ENCODE results near the gene ZDHHC22. TPM values are rescaled to one million over a fixed set of nuclear protein-coding genes. Genes with fewer than 3 reads are reported as not detected.

ZDHHC22 gene
- total RNA-seq, 4 donors from 2014 or later, result not detected

GRCh38 chr14:77143071-77143470 is 1.5 kb upstream of the ZDHHC22 start:
- TF ChIP-seq CTCF (IDR thresholded peaks at IDR 0.05; ENCODE audit: low read depth), result no peak

GRCh38 chr14:77142005-77142800 is 612 bp upstream of the ZDHHC22 start:
- TF ChIP-seq CTCF (IDR thresholded peaks at IDR 0.05; ENCODE audit: low read depth), result no peak

- TF ChIP-seq CTCF (IDR thresholded peaks at IDR 0.05; ENCODE audit: low read depth), result no peak
Measured at GRCh38 chr14:77140359-77141213, 1.0 kb downstream of the ZDHHC22 start.

- TF ChIP-seq CTCF (IDR thresholded peaks at IDR 0.05; ENCODE audit: low read depth), result no peak
Measured at GRCh38 chr14:77139540-77140358, 1.8 kb downstream of the ZDHHC22 start.

- no peak for TF ChIP-seq CTCF (IDR thresholded peaks at IDR 0.05; ENCODE audit: low read depth)
Measured at GRCh38 chr14:77139022-77139421, 2.6 kb downstream of the ZDHHC22 start.

- TF ChIP-seq CTCF (IDR thresholded peaks at IDR 0.05; ENCODE audit: low read depth), result no peak
Measured at GRCh38 chr14:77133720-77134338, 7.8 kb downstream of the ZDHHC22 start.

All from subcutaneous adipose tissue (tissue), 4 donors.